SKM-1 (cell line): ENCODE results near the gene CEACAM19.
"Not testable (repeated sequence)": the region's sequence is repeated elsewhere in the genome, so short reads cannot be mapped to it uniquely, and the experiment has no call there.

Experiments
- DNase-seq: peaks from one replicate; lab custom pipeline; 2025; ENCODE audit not compliant: unreplicated experiment; lab: John Stamatoyannopoulos, UW

The CEACAM19 gene

GRCh38 chr19:44721369-44721768 is 50.1 kb downstream of the CEACAM19 start:
- not testable (repeated sequence) for DNase-seq

- peak; percentile 46 for DNase-seq
Observed at GRCh38 chr19:44722131-44723121, 51.1 kb downstream of the CEACAM19 start.

GRCh38 chr19:44723299-44723951 is 52.1 kb downstream of the CEACAM19 start:
- DNase-seq = no peak

GRCh38 chr19:44723952-44724319 is 52.7 kb downstream of the CEACAM19 start:
- peak; percentile 19 for DNase-seq

GRCh38 chr19:44725251-44725650 is 54.0 kb downstream of the CEACAM19 start:
- no peak for DNase-seq

GRCh38 chr19:44725684-44726083 is 54.4 kb downstream of the CEACAM19 start:
- DNase-seq = no peak

- no peak for DNase-seq
Observed at GRCh38 chr19:44726465-44726864, 55.2 kb downstream of the CEACAM19 start.

GRCh38 chr19:44728178-44728577 is 56.9 kb downstream of the CEACAM19 start:
- DNase-seq = no peak

- no peak for DNase-seq
Observed at GRCh38 chr19:44729516-44730033, 58.3 kb downstream of the CEACAM19 start.

- no peak for DNase-seq
Observed at GRCh38 chr19:44731081-44731480, 59.8 kb downstream of the CEACAM19 start.

GRCh38 chr19:44731622-44732021 is 60.3 kb downstream of the CEACAM19 start:
- no peak for DNase-seq

GRCh38 chr19:44732235-44733014 is 61.1 kb downstream of the CEACAM19 start:
- no peak for DNase-seq
